Erythroblast (primary cell): Measurements from ENCODE around the gene DACH1.

Experiments
- DNase-seq, 2 experiments: peaks; one replicate each; lab custom pipeline; 2025; lab: John Stamatoyannopoulos, UW
- GATA1 ChIP-seq: IDR thresholded peaks from 2 replicates; pipeline ENCODE4 v1.6.1; 2011; ENCODE audit warnings: low read depth, mild to moderate bottlenecking, control low read depth, low read length, moderate library complexity
- POLR2A ChIP-seq: IDR thresholded peaks from 2 replicates; pipeline ENCODE4 v1.6.1; 2011; ENCODE audit warnings: mild to moderate bottlenecking, low read length

DACH1 gene

DNA sequence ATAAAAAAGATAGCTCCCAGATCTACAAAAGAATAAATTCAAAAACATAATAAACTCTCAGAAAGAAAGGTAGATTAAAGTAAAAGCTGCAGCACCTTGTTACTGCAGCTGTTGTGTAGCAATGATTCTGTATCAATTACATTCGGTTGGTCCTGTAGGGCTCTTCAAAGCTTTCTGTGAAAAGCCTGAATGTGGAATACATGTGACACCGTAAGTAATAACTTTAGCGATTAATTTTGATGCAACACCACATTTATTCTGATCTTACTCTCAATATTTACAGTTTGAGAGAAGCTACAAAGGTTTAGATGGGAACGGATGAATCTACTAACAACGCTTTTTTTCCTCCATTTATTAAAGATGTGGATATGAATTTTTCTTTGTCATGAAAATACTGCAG, 279.2 kb downstream of the DACH1 start:
- no peak for DNase-seq
- TF ChIP-seq POLR2A (no peak), GATA1 (no peak)

DNA sequence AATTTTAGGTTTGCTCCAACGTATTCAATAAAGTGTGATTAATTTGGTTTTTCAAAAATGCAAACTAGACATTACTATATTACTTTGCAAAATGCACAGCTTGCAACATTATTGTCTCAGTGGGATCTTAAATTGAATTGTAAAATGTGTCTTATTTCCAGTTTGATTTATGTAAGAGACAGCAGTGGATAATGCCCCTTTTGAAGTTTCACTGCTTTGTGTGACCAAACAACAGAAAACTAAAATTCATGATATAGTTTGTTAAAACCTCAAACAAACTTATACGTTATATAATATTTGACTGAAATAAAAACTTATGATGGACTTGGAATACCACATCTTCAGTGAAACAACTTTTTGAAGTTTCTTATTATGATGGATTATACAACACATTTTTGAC, 279.8 kb downstream of the DACH1 start:
- TF ChIP-seq POLR2A (no peak), GATA1 (no peak)

DNA sequence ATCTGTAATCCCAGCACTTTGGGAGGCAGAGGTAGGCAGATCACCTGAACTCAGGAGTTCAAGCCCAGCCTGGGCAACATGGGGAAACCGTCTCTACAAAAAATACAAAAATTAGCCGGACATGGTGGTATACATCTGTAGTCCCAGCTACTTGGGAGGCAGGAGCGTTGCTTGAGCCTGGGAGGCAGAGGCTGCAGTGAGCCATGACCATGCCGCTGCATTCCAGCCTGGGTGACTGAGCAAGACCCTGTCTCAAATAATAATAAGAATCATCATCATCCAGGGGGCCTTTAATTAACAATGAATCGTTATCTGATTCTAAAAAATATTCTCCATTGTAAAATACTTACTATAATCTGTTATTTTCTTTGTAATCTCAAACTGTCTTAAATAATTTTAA, 283.4 kb downstream of the DACH1 start:
- TF ChIP-seq GATA1 (no peak), POLR2A (no peak)

More for the DNA sequence above, 279.8 kb downstream of the DACH1 start:
- no peak for DNase-seq

GRCh38 chr13:71580614-71581013, 286.4 kb downstream of the DACH1 start:
- no peak for TF ChIP-seq GATA1
- TF ChIP-seq POLR2A, result no peak
- no peak for DNase-seq

More for the DNA sequence above, 283.4 kb downstream of the DACH1 start:
- no peak for DNase-seq

DNA sequence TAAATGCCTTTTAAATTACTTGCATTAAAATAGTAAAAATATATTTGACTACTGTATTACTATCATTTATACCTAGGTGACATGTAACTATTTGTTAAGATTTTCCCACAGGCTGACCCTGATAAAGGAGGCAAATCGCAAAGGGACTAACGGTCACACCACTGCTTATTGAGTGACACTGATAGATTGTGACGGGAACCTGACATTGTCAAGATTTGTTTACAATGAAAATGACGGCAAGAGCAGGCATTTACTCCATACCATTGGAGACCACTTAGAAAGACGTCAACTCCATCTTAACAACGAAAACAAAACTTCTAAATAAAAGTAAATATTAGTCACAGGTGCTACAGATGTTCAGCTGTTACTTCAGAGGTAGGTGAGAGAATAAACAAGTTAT, 289.0 kb downstream of the DACH1 start:
- no peak for TF ChIP-seq POLR2A
- TF ChIP-seq GATA1, result no peak
- DNase-seq, result no peak

DNA sequence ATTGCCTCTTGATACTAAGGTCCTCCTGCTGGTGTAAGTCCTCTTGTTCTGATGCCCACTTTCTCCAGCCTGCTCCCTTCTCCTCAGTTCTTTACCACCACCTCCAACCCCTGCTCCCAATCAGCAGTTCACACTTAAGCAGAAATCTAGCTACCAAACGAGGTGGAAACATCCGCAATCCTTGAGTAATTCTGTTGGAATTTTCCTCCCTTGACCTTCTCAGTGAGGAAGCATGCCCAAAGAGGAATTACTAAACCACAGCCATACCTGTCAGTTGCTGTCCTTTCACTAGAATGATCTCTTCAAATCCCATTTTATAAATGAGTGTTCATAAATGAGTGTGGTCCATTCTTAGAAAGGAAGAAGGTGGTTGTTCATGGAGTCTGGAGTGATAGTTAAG, 289.9 kb downstream of the DACH1 start:
- TF ChIP-seq GATA1 (no peak), POLR2A (no peak)
- no peak for DNase-seq

DNA sequence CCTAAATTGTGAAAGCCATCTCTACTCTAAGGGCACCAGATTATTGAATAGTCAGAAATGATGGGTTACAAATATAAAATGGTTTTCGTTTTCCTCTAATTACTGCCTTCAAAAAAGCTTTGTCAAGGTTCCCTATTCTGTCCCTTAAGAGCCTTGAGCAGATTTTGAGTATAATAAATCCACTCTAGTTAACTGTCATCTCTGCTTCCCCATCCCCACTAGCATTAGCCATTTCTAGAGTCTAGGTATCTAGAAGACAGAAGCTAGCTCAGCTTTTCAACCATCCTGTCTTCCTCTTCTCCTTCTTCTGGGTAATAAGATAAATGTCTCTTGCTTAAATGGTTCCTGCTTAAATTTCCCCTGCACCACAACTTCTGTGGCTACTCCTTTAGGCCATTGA, 290.4 kb downstream of the DACH1 start:
- DNase-seq, result no peak

GRCh38 chr13:71546881-71547280, 320.1 kb downstream of the DACH1 start:
- TF ChIP-seq GATA1 (no peak), POLR2A (no peak)
- no peak for DNase-seq

More for the DNA sequence above, 290.4 kb downstream of the DACH1 start:
- TF ChIP-seq POLR2A (no peak), GATA1 (no peak)

DNA sequence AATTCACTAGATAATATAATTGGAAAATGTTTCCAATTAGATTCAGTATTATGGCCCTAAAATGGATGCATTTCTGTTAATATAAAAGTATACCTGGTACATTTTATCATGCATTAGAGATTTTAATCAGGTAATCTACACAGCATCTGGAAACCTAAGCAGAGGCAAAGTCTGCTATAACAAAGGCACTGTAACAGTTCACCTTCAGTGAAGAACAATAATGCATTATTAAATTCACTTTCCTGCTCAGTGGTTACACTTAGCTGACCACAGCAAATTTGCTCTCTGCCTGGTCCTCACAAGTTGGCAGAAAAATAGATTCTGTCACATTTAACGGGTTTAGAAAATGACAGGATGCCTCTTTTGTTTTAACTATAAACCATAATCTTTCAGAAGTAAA, 326.9 kb downstream of the DACH1 start:
- TF ChIP-seq GATA1 (no peak), POLR2A (no peak)
- DNase-seq, result no peak

DNA sequence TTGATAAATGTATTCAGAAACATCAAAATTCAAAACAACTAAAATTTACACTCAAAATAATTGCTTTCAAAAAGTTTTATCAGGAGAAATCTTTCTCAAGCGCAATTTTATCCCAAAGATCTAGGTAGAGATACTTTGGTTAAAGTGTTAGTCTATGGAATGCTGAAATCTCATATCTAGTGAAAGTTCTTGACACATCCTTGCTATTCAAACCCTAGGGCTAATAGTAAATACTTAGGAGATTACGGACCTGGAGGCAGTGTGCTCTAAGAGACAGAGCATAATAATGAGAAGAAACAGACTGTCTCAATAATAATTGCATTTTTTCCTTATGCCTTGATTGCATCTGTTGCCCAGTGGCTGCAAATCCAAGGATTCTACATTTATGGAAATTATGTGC, 330.8 kb downstream of the DACH1 start:
- no peak for DNase-seq
- TF ChIP-seq GATA1, result no peak
- no peak for TF ChIP-seq POLR2A

GRCh38 chr13:71524613-71525304, 342.2 kb downstream of the DACH1 start:
- TF ChIP-seq POLR2A (no peak), GATA1 (no peak)
- no peak for DNase-seq

DNA sequence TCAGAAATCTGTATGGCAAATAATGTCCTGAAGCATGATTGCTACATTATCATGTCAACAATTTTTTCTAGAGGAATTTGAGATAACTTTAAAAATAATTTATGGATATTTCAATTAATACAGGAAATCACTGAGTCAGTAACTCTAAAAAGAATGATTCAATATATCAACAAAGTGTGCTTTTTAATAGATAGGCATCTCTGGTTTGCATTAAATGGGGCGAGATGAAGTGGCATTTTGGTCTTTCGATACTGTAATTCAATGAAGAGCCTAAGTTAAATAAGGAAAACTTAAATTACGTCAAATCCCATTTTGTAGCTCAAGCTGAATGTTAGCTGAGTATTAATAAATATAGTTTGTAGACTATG, 342.8 kb downstream of the DACH1 start:
- DNase-seq, result no peak
- TF ChIP-seq GATA1, result no peak
- no peak for TF ChIP-seq POLR2A

- DNase-seq, result no peak
- TF ChIP-seq GATA1 (no peak), POLR2A (no peak)
Observed at GRCh38 chr13:71522941-71523526, 344.0 kb downstream of the DACH1 start.

GRCh38 chr13:71517004-71517403, 350.0 kb downstream of the DACH1 start:
- TF ChIP-seq POLR2A (no peak), GATA1 (no peak)
- no peak for DNase-seq

DNA sequence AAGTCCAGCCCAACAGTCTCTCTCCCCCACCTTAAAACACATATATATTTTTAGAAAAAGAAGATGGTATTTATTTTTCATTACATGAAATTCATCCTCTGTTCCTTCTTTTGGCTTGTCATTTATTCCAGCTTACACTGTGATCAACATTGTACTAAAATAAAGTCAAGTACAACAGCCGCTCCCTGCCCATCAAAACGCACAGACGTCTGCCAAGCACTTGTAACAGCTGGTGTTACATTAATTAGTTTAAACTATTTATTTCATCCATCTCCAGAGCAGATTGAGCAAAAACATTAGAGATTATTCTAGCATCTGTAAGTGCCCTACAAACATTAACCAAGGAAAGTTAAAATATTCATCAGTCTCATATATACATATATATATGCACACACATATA, 350.5 kb downstream of the DACH1 start:
- DNase-seq, result no peak
- TF ChIP-seq GATA1, result no peak
